HG02759 (cell line): ENCODE measurements around the gene RSPH1.
A peak's percentile ranks its signal among the peaks of the same experiment; 100 is the strongest.
"Not testable (repeated sequence)": the region's sequence is repeated elsewhere in the genome, so short reads cannot be mapped to it uniquely, and the experiment has no call there.

Source experiments
- ATAC-seq: cut with Tn5 transposase; IDR thresholded peaks from one replicate; pipeline ENCODE4 v1.9.1; 2021; ENCODE audit warnings: mild to moderate bottlenecking, moderate library complexity; ENCODE audit not compliant: unreplicated experiment

The RSPH1 gene

GRCh38 chr21:42489991-42490390 is 6.0 kb downstream of the RSPH1 start:
- ATAC-seq = no peak

- ATAC-seq = no peak
Observed at GRCh38 chr21:42489006-42489563, 6.9 kb downstream of the RSPH1 start.

GRCh38 chr21:42486531-42486930 is 9.5 kb downstream of the RSPH1 start:
- no peak for ATAC-seq

- no peak for ATAC-seq
Observed at GRCh38 chr21:42486072-42486471, 10.0 kb downstream of the RSPH1 start.

GRCh38 chr21:42484966-42485365 is 11.1 kb downstream of the RSPH1 start:
- ATAC-seq = no peak

GRCh38 chr21:42481169-42481568 is 14.9 kb downstream of the RSPH1 start:
- no peak for ATAC-seq

- ATAC-seq = no peak
Observed at GRCh38 chr21:42480736-42481135, 15.3 kb downstream of the RSPH1 start.

GRCh38 chr21:42479582-42479981 is 16.4 kb downstream of the RSPH1 start:
- no peak for ATAC-seq

- no peak for ATAC-seq
Observed at GRCh38 chr21:42478504-42478903, 17.5 kb downstream of the RSPH1 start.

- no peak for ATAC-seq
Observed at GRCh38 chr21:42476388-42477331, 19.4 kb downstream of the RSPH1 start.

GRCh38 chr21:42475526-42476387 is 20.3 kb downstream of the RSPH1 start:
- no peak for ATAC-seq

GRCh38 chr21:42475036-42475435 is 21.0 kb downstream of the RSPH1 start:
- ATAC-seq = no peak

- peak; percentile 55 for ATAC-seq
Observed at GRCh38 chr21:42474043-42474831, 21.8 kb downstream of the RSPH1 start.

- no peak for ATAC-seq
Observed at GRCh38 chr21:42473498-42474042, 22.5 kb downstream of the RSPH1 start.

- no peak for ATAC-seq
Observed at GRCh38 chr21:42472521-42472920, 23.5 kb downstream of the RSPH1 start.

GRCh38 chr21:42471716-42472330 is 24.2 kb downstream of the RSPH1 start:
- ATAC-seq = no peak

GRCh38 chr21:42471206-42471605 is 24.8 kb downstream of the RSPH1 start:
- ATAC-seq = no peak

- ATAC-seq = not testable (repeated sequence)
Observed at GRCh38 chr21:42469726-42470125, 26.3 kb downstream of the RSPH1 start.

GRCh38 chr21:42469272-42469671 is 26.8 kb downstream of the RSPH1 start:
- peak; percentile 44 for ATAC-seq
